Mucosa of rectum (tissue), 2 donors: ENCODE measurements around the gene IL9.

Experiments
- H3K27ac ChIP-seq, 2 donors: one replicate each; pipeline ENCODE4 v1.7.0; 2013; ENCODE audit warnings: inconsistent platforms in 2 of 2, low read depth in 2 of 2, low read length in 2 of 2
- H3K27me3 ChIP-seq, 2 donors: one replicate each; pipeline ENCODE4 v1.7.0; 2013; ENCODE audit warnings: low read length in 2 of 2; ENCODE audit not compliant: control insufficient read depth in 2 of 2, insufficient read depth in 2 of 2
- H3K36me3 ChIP-seq, 2 donors: one replicate each; pipeline ENCODE4 v1.7.0; 2013; ENCODE audit warnings: low read length in 2 of 2; ENCODE audit not compliant: control insufficient read depth in 2 of 2, insufficient read depth in 2 of 2
- H3K4me1 ChIP-seq, 2 donors: one replicate each; pipeline ENCODE4 v1.7.0; 2013; ENCODE audit warnings: low read length in 2 of 2, mild to moderate bottlenecking in 1 of 2; ENCODE audit not compliant: control insufficient read depth in 2 of 2, insufficient read depth in 2 of 2
- H3K4me3 ChIP-seq, 2 donors: one replicate each; pipeline ENCODE4 v1.7.0; 2013; ENCODE audit warnings: low read length in 2 of 2
- H3K9ac ChIP-seq, 2 donors: one replicate each; pipeline ENCODE4 v1.7.0; 2013; ENCODE audit warnings: low read length in 2 of 2, low read depth in 1 of 2, mild to moderate bottlenecking in 1 of 2
- H3K9me3 ChIP-seq, 2 donors: one replicate each; pipeline ENCODE4 v1.7.0; 2013; ENCODE audit warnings: low read length in 2 of 2; ENCODE audit not compliant: control insufficient read depth in 2 of 2
- donor health status: healthy.
- donor health status: Normal muscosa, but diverticular disease.

IL9 gene

DNA sequence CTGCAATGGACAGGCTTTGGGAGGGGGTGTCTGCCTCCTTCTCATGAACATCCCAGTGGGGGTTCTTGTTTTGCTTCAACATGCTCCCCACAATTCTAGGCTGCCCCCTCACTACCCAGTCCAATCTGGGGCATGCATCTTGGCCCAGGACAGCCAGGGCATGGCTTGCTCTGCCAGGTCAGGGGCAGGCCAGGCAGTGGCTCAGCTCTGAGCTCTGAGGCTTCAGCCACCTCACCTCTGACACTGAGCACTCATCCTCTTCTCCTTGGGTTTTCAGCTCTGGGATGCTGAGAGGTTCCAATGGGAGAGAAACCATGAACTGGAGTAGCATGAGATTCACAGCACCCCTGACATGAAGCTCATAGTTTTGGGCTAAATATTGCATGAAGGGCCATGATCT lies 49.3 kb downstream of the IL9 start:
- Histone ChIP-seq H3K9me3 (no peaks in the 10 kb centered on the region), H3K4me1 (peaks cover 5 to 9% of the 10 kb centered on the region in 2 donors), H3K27ac (no peak overlapping the region), H3K36me3 (no peaks in the 10 kb centered on the region), H3K4me3 (no peak overlapping the region), H3K9ac (no peak overlapping the region), H3K27me3 (no peaks in the 10 kb centered on the region)

DNA sequence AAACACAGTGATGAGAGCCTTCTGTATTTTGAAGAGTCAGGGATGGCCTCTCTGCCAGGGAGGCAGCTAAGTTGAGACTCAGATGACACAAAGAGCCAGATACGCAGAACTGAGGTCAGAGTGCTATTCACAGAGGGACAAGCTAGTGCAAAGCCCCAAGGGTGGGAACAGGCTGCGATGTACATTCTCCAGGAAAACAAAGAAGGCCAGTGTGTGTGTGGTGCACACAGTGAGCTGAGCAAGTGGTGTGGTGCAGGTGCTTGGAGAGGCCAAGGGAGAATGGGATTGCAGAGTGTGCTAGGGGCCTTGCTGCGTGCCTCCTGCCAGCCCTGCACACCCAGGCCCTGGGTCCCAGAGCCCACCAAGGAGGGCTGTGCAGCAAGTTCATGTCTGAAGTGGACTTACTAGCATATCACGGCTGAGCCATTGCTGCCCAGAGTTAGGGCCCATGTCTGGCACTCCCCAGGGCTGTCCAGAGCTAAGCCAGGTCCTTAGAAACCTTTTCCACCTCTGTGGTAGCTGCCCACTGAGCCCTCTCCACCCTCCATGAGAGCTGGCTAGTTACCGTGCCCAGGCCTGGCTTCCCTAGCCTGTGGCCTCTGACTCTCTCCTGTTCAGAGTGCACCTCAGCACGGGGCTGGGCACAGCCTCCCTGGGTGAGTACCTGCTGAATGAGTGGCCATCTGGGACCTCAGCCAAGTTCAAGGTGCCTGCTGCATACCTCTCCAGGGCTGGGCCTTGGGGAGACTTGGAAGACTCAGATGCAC lies 51.9 kb downstream of the IL9 start:
- H3K27ac ChIP-seq: peak overlapping the region; percentile 29 to 56
- no peak overlapping the region for H3K9ac ChIP-seq
- peaks cover 5 to 9% of the 10 kb centered on the region in 2 donors for H3K4me1 ChIP-seq
- H3K4me3 ChIP-seq: no peak overlapping the region
- H3K9me3 ChIP-seq: no peaks in the 10 kb centered on the region
- H3K36me3 ChIP-seq: no peaks in the 10 kb centered on the region
- H3K27me3 ChIP-seq: no peaks in the 10 kb centered on the region

DNA sequence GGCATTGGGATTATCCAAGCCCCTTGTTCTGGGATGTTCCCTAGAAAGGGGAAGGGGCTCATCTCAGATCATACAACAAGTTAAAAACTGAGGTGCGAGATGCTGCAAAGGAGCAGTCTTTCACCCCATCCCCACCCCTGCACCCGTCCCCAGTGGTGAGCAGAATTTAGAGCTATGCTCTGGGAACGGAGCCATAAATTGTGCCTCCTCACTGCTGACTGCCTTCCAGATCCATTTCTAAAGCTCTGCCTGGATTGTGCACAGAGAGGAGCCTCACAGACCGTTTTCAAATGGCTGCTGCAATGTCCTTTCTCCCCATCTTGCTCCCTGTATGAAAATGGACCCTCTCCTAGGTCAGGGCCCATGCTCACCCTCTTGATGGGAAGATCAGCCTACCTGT lies 52.9 kb downstream of the IL9 start:
- H3K9ac ChIP-seq: no peak overlapping the region

More for the DNA sequence above, 52.9 kb downstream of the IL9 start:
- Histone ChIP-seq H3K27me3 (no peaks in the 10 kb centered on the region), H3K9me3 (no peaks in the 10 kb centered on the region), H3K36me3 (no peaks in the 10 kb centered on the region), H3K27ac (no peak overlapping the region), H3K4me1 (peaks cover 5 to 9% of the 10 kb centered on the region in 2 donors), H3K4me3 (no peak overlapping the region)
